LNCaP clone FGC (cell line): ENCODE measurements around the gene ADAMTS2.

Experiments
- DNase-seq: peaks from one replicate; pipeline ENCODE4 v3.0.0-alpha.2; 2011; ENCODE audit warnings: low read depth
- H3K4me3 ChIP-seq: 2 replicates; pipeline ENCODE4 v1.5.1; 2011; ENCODE audit warnings: mild to moderate bottlenecking, low read depth, low read length, control low read depth
- CTCF ChIP-seq: IDR thresholded peaks from 2 replicates; pipeline ENCODE4 v1.5.1; 2012; ENCODE audit warnings: mild to moderate bottlenecking; ENCODE audit not compliant: control insufficient read depth, insufficient read depth; ENCODE audit errors: extremely low read depth

ADAMTS2 gene

DNA sequence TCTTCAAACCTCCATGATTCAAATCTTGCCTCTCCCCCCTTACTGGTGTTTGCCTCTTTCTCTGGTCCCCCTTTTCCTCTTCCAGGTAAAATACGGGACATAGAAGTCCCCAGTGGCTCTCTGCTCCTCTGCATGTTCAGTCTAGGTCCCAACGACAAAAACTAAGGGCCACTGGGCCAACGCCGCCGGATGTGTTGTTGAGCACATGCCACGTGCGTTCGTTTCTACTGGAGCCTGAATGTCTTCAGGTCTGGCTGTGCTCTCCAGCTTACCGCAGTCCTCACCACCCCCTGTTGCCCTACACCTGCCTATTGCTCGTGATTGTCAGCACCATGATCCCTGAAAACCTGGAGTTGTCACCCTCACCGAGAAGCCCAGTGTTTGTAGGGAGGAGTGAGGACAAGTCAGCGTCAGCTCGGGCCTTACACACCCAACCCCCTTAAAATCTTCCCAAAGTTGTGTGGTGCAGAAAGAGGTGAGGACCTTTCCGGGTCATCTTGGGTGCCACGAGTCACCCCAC lies 2.8 kb upstream of the ADAMTS2 start:
- no peak for DNase-seq
- no peak for TF ChIP-seq CTCF
- no peak overlapping the region for H3K4me3 ChIP-seq

- no peak overlapping the region for H3K4me3 ChIP-seq
- no peak for TF ChIP-seq CTCF
- no peak for DNase-seq
Observed at GRCh38 chr5:179347581-179347980, 2.3 kb upstream of the ADAMTS2 start.

DNA sequence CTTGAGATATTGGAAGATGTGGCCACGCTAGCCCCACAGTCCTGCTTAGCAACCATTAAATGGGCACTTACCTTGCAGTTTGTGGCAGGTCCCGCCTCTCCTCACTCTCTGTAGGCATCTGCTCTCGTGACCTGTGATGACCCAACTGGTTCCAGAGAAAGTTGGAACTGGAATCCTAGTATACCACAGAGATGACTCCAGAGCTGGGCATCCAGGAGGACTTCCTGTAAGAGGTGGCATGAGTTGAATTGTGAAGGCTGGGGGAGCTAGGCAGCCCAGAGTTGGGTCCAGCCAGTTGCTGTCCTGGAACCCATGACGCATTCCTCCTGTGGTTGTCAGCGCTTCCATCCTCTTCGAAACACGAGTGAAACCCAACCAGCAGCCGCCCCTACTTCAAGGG lies 1.6 kb upstream of the ADAMTS2 start:
- no peak for TF ChIP-seq CTCF
- no peak for DNase-seq
- H3K4me3 ChIP-seq = no peak overlapping the region

GRCh38 chr5:179346401-179346800 lies 1.1 kb upstream of the ADAMTS2 start:
- no peak overlapping the region for H3K4me3 ChIP-seq
- no peak for DNase-seq
- TF ChIP-seq CTCF = no peak

- DNase-seq = no peak
- no peak overlapping the region for H3K4me3 ChIP-seq
- TF ChIP-seq CTCF = no peak
Observed at GRCh38 chr5:179345183-179345432, 153 bp downstream of the ADAMTS2 start.

GRCh38 chr5:179344431-179345182 lies 654 bp downstream of the ADAMTS2 start:
- no peak overlapping the region for H3K4me3 ChIP-seq
- no peak for TF ChIP-seq CTCF
- DNase-seq = no peak

GRCh38 chr5:179343719-179344430 lies 1.4 kb downstream of the ADAMTS2 start:
- peak; percentile 30; the same call in 1 of the 2 replicates for TF ChIP-seq CTCF
- no peak for DNase-seq
- H3K4me3 ChIP-seq = no peak overlapping the region
